CD14-positive monocyte (primary cell): ENCODE measurements around the gene HTR6. TPM values are rescaled to one million over a fixed set of nuclear protein-coding genes. Genes with fewer than 3 reads are reported as not detected.

Experiments used
- DNase-seq, 3 donors: peaks; one replicate each; pipeline ENCODE4 v3.0.0-alpha.2; 2011 to 2022
- H2AFZ ChIP-seq: 2 replicates; pipeline ENCODE4 v1.6.0; 2012; ENCODE audit warnings: mild to moderate bottlenecking, low read depth, low read length, inconsistent platforms; ENCODE audit not compliant: insufficient read depth, poor library complexity, severe bottlenecking
- H3K27ac ChIP-seq, 2 donors: 1 replicate in 1 of 2; 2 replicates in 1 of 2; pipeline ENCODE4 v1.5.1; 2012 to 2013; ENCODE audit warnings: low read length in 2 of 2, control low read depth in 1 of 2, inconsistent platforms in 1 of 2, low read depth in 1 of 2, mild to moderate bottlenecking in 1 of 2
- H3K27me3 ChIP-seq, 2 donors: one replicate each; pipeline versions ENCODE4 v1.6.0 to v1.6.1; 2011 to 2013; ENCODE audit warnings: low read length in 2 of 2; ENCODE audit not compliant: control insufficient read depth in 2 of 2, insufficient read depth in 2 of 2
- H3K36me3 ChIP-seq, 2 donors: replicated peaks in 1 of 2; 1 replicate in 1 of 2; 2 replicates in 1 of 2; pipeline versions ENCODE4 v1.5.1 to v1.6.1; 2012 to 2013; ENCODE audit warnings: low read length in 2 of 2, control low read depth in 1 of 2, inconsistent platforms in 1 of 2, mild to moderate bottlenecking in 1 of 2; ENCODE audit not compliant: insufficient read depth in 2 of 2, control insufficient read depth in 1 of 2
- H3K4me1 ChIP-seq, 2 donors: 1 replicate in 1 of 2; 2 replicates in 1 of 2; pipeline versions ENCODE4 v1.5.1 to v1.6.1; 2012 to 2013; ENCODE audit warnings: low read length in 2 of 2, control low read depth in 1 of 2, inconsistent platforms in 1 of 2, mild to moderate bottlenecking in 1 of 2, moderate library complexity in 1 of 2; ENCODE audit not compliant: insufficient read depth in 2 of 2, control insufficient read depth in 1 of 2
- H3K4me2 ChIP-seq: replicated peaks from 2 replicates; pipeline ENCODE3; 2012; ENCODE audit warnings: low read length, moderate library complexity, mild to moderate bottlenecking; ENCODE audit not compliant: poor library complexity, severe bottlenecking; ENCODE audit errors: extremely low read depth
- H3K4me3 ChIP-seq, 3 experiments: fragments of 200-600 bp in 1 of 3; sonication (generic) in 1 of 3; replicated peaks in 1 of 3; 1 replicate in 2 of 3; 2 replicates in 1 of 3; pipeline ENCODE4 v1.5.1; 2011 to 2013; ENCODE audit warnings: low read length in 3 of 3, mild to moderate bottlenecking in 3 of 3, control low read depth in 2 of 3, low read depth in 2 of 3, inconsistent platforms in 1 of 3, moderate library complexity in 1 of 3
- H3K79me2 ChIP-seq: 2 replicates; pipeline ENCODE4 v1.6.0; 2012; ENCODE audit warnings: mild to moderate bottlenecking, control low read depth, inconsistent platforms, low read length, moderate library complexity; ENCODE audit not compliant: insufficient read depth
- H3K9ac ChIP-seq: 2 replicates; pipeline ENCODE4 v1.6.0; 2017; ENCODE audit warnings: low read length, mild to moderate bottlenecking; ENCODE audit not compliant: insufficient read depth, poor library complexity, severe bottlenecking
- H3K9me3 ChIP-seq, 2 donors: replicated peaks in 1 of 2; 1 replicate in 1 of 2; 2 replicates in 1 of 2; pipeline versions ENCODE4 v1.5.1 to v1.6.1; 2012 to 2013; ENCODE audit warnings: low read length in 2 of 2, control low read depth in 1 of 2; ENCODE audit not compliant: control insufficient read depth in 1 of 2, insufficient read depth in 1 of 2
- H4K20me1 ChIP-seq: 2 replicates; pipeline ENCODE4 v1.6.0; 2012; ENCODE audit warnings: mild to moderate bottlenecking, low read length, control low read depth, moderate library complexity; ENCODE audit not compliant: insufficient read depth
- H3K27ac Mint-ChIP-seq, 7 donors: one replicate each; pipeline ENCODE4 v1.8.0; 2020; ENCODE audit warnings: mild to moderate bottlenecking in 7 of 7, mixed read lengths in 7 of 7, moderate library complexity in 6 of 7, inconsistent platforms in 2 of 7
- H3K27me3 Mint-ChIP-seq, 3 donors: one replicate each; pipeline ENCODE4 v1.8.0; 2021 to 2022; ENCODE audit warnings: low read depth in 3 of 3, mild to moderate bottlenecking in 3 of 3, mixed read lengths in 3 of 3, moderate library complexity in 3 of 3, inconsistent platforms in 1 of 3
- H3K36me3 Mint-ChIP-seq, 2 donors: one replicate each; pipeline ENCODE4 v1.8.0; 2020; ENCODE audit warnings: mixed read lengths in 2 of 2, inconsistent platforms in 1 of 2, mild to moderate bottlenecking in 1 of 2
- H3K4me1 Mint-ChIP-seq: one replicate; pipeline ENCODE4 v1.8.0; 2020; ENCODE audit warnings: mild to moderate bottlenecking, mixed read lengths
- H3K4me3 Mint-ChIP-seq, 2 donors: one replicate each; pipeline ENCODE4 v1.8.0; 2020; ENCODE audit warnings: mild to moderate bottlenecking in 2 of 2, mixed read lengths in 2 of 2, moderate library complexity in 1 of 2
- H3K9me3 Mint-ChIP-seq, 7 donors: one replicate each; pipeline ENCODE4 v1.8.0; 2020 to 2022; ENCODE audit warnings: mixed read lengths in 7 of 7, mild to moderate bottlenecking in 6 of 7, moderate library complexity in 6 of 7, inconsistent platforms in 2 of 7
- CTCF ChIP-seq: fragments of 200-600 bp; IDR thresholded peaks from one replicate; pipeline ENCODE4 v1.8.0; 2022; ENCODE audit warnings: antibody characterized with exemption, mild to moderate bottlenecking
- WGBS: methylation state at CpG from one replicate; pipeline ENCODE4 v1.1.5; 2013; ENCODE audit warnings: missing lambda C conversion rate; ENCODE audit not compliant: insufficient coverage; 5-methylcytosine and 5-hydroxymethylcytosine counted together
- intact Hi-C, 2 donors: fragments of 100-400 bp; cut with micrococcal nuclease; formaldehyde crosslinking; loops; one replicate each; pipeline versions ENCODE4 v1.15.0 to v1.15.1; 2023
- polyA plus RNA-seq, 3 donors: library from polyadenylated mRNA; depleted of rRNA in 1 of 3; unstranded in 2 of 3; stranded (reverse) in 1 of 3; fragments of 300-500 nt in 2 of 3; fragments of >200 nt in 1 of 3; fragmentation: Illumina TruSeq in 2 of 3; gene quantifications; 1 replicate in 2 of 3; 2 replicates in 1 of 3; pipeline ENCODE4 v1.2.3, GENCODE V29; 2012 to 2021

Gene HTR6
- polyA plus RNA-seq, 3 donors, result not detected

DNA sequence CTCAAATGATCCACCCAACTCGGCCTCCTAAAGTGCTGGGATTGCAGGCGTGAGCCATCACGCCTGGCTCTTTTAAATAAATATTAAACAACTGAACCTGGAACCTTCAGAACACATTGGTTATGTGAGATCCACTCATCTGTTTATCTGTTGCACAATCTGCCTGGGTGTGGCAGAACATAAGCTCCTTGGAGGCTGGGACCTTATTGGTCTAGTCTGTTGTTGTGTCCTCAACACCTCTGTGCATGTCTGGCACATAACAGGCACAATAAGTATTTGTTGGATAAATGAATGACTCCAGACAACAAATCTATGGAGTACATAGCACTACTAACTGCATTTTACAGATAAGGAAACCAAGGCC lies 24.7 kb upstream of the HTR6 start:
- H3K4me1 Mint-ChIP-seq, result peaks cover 9% of the 10 kb centered on the region
- Histone ChIP-seq H3K4me2 (no peak overlapping the region), H3K27me3 (peaks cover 15 to 40% of the 10 kb centered on the region in 2 donors)

More for the DNA sequence above, 24.7 kb upstream of the HTR6 start:
- TF ChIP-seq CTCF, result no peak
- no peak overlapping the region for H3K4me3 ChIP-seq
- H3K27ac ChIP-seq, result no peak overlapping the region
- peaks cover 4 to 10% of the 10 kb centered on the region in 2 donors for H3K4me1 ChIP-seq
- no peaks in the 10 kb centered on the region for H3K79me2 ChIP-seq
- no peak overlapping the region for H3K9ac ChIP-seq
- H3K36me3 ChIP-seq, result no peaks in the 10 kb centered on the region
- no peak overlapping the region for H3K27ac Mint-ChIP-seq
- whole genome bisulfite sequencing, result 76% methylated on average over 2 of the region's 3 CpGs
- peaks cover 0 to 9% of the 10 kb centered on the region in 2 donors for H3K9me3 ChIP-seq
- peaks cover 0 to 19% (median 4%) of the 10 kb centered on the region in 7 donors for H3K9me3 Mint-ChIP-seq
- no peak overlapping the region for H2AFZ ChIP-seq
- intact Hi-C loops, result no loop called here
- H4K20me1 ChIP-seq, result no peaks in the 10 kb centered on the region
- no peak overlapping the region for H3K4me3 Mint-ChIP-seq
- no peak for DNase-seq
- peaks cover 34 to 55% (median 40%) of the 10 kb centered on the region in 3 donors for H3K27me3 Mint-ChIP-seq
- peaks cover 2% of the 10 kb centered on the region in 2 donors for H3K36me3 Mint-ChIP-seq
